A549 (cell line): ENCODE measurements around the gene TM4SF4.

Experiments used
- CHD4 ChIP-seq: fragments of 200-600 bp; sonication (generic); IDR thresholded peaks from 2 replicates; pipeline ENCODE4 v1.6.1; 2016; ENCODE audit warnings: antibody characterized with exemption, mild to moderate bottlenecking, borderline replicate concordance
- ESRRA ChIP-seq: fragments of 150-350 bp; IDR thresholded peaks from 2 replicates; pipeline ENCODE4 v1.6.1; 2014; ENCODE audit warnings: mild to moderate bottlenecking, low read length, borderline replicate concordance
- KDM5A ChIP-seq: fragments of 200-600 bp; sonication (generic); IDR thresholded peaks from 2 replicates; pipeline ENCODE4 v1.6.1; 2016; ENCODE audit warnings: antibody characterized with exemption, mild to moderate bottlenecking
- MYC ChIP-seq: IDR thresholded peaks from 2 replicates; pipeline ENCODE4 v1.6.1; 2012; ENCODE audit warnings: mild to moderate bottlenecking, inconsistent platforms, low read length, improper control_type of control experiment, borderline replicate concordance
- POLR2A ChIP-seq: IDR thresholded peaks from 2 replicates; pipeline ENCODE4 v1.6.1; 2012; ENCODE audit warnings: mild to moderate bottlenecking, low read length
- SREBF2 ChIP-seq: fragments of 450-650 bp; IDR thresholded peaks from 2 replicates; pipeline ENCODE4 v1.6.1; 2014; ENCODE audit warnings: mild to moderate bottlenecking, moderate library complexity
- TF ChIP-seq, protein P1 (sequence below): IDR thresholded peaks from 2 replicates; pipeline ENCODE4 v1.6.1; 2012
- TF ChIP-seq, protein P2 (sequence below): fragments of >200 bp; sonication (Bioruptor Twin); formaldehyde crosslinking; IDR thresholded peaks from 3 replicates; pipeline ENCODE4 v1.5.1; 2016

DNA sequence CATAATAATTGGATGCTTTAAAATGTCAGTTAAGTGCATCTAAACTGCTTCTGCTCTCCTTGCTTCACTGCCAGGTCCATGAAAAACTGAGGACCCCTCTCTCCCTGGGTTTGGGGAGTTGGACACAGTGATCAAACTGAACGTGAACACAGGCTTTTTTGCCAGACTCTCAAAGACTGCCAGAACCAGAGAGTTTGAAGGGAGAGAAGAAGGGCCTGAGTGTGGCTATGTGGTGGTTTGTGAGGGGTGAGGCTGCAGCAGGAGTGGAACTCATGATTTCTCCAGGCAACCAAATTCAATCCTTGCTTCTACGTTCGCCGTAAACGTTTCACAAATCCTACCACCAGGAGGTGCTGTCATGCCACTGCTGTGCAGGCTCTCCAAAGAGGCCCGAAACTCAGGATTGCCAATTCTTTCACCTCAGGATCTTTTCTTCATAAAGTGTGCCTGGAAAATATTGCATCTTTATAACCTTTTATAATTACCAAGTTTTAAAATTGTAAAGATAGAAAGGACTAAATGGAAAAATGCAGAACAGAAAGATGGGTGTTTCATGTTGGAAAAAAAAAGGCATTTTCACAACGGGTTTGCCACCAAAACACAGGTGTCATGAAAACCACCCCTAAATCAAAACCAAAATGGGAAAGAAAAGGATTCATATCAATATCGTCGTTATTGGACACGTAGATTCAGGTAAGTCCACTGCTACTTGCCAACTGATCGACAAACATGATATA, 19.7 kb downstream of the TM4SF4 start:
- TF ChIP-seq, protein P1, sequence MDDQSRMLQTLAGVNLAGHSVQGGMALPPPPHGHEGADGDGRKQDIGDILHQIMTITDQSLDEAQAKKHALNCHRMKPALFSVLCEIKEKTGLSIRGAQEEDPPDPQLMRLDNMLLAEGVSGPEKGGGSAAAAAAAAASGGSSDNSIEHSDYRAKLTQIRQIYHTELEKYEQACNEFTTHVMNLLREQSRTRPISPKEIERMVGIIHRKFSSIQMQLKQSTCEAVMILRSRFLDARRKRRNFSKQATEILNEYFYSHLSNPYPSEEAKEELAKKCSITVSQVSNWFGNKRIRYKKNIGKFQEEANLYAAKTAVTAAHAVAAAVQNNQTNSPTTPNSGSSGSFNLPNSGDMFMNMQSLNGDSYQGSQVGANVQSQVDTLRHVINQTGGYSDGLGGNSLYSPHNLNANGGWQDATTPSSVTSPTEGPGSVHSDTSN = no peak
- TF ChIP-seq, protein P2, sequence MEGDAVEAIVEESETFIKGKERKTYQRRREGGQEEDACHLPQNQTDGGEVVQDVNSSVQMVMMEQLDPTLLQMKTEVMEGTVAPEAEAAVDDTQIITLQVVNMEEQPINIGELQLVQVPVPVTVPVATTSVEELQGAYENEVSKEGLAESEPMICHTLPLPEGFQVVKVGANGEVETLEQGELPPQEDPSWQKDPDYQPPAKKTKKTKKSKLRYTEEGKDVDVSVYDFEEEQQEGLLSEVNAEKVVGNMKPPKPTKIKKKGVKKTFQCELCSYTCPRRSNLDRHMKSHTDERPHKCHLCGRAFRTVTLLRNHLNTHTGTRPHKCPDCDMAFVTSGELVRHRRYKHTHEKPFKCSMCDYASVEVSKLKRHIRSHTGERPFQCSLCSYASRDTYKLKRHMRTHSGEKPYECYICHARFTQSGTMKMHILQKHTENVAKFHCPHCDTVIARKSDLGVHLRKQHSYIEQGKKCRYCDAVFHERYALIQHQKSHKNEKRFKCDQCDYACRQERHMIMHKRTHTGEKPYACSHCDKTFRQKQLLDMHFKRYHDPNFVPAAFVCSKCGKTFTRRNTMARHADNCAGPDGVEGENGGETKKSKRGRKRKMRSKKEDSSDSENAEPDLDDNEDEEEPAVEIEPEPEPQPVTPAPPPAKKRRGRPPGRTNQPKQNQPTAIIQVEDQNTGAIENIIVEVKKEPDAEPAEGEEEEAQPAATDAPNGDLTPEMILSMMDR = peak; percentile 89
- TF ChIP-seq POLR2A (no peak), CHD4 (no peak), SREBF2 (no peak), MYC (no peak), ESRRA (no peak), KDM5A (no peak)
